Motor neuron (in vitro differentiated cells): ENCODE measurements around the gene HK2. TPM values are rescaled to one million over a fixed set of nuclear protein-coding genes. Genes with fewer than 3 reads are reported as not detected.

Experiments
- ATAC-seq, 8 experiments: fragments of 200-7000 bp; cut with Tn5 transposase; replicated peaks in 6 of 8; 2 replicates each; pipeline ENCODE4 v1.8.0; 2021; ENCODE audit warnings: mild to moderate bottlenecking in 8 of 8, moderate library complexity in 8 of 8
- H3K27ac ChIP-seq, 2 donors: fragments of 250-450 bp; sonication (Bioruptor Pico); 2 replicates each; pipeline ENCODE4 v1.9.0; 2021; ENCODE audit warnings: antibody characterized with exemption in 2 of 2, mild to moderate bottlenecking in 2 of 2, moderate library complexity in 1 of 2
- H3K4me1 ChIP-seq, 2 donors: fragments of 250-450 bp; sonication (Bioruptor Pico); replicated peaks in 1 of 2; 2 replicates each; pipeline ENCODE4 v1.6.1; 2021; ENCODE audit warnings: antibody characterized with exemption in 2 of 2, mild to moderate bottlenecking in 2 of 2, moderate library complexity in 1 of 2
- H3K4me3 ChIP-seq, 5 donors: fragments of 250-450 bp; sonication (Bioruptor Pico); 2 replicates each; pipeline ENCODE4 v1.9.0; 2021; ENCODE audit warnings: antibody characterized with exemption in 5 of 5, mild to moderate bottlenecking in 5 of 5, moderate library complexity in 4 of 5
- WGBS, 10 experiments: fragments of 450-650 bp; shearing (Covaris generic); methylation state at CpG; one replicate each; pipeline ENCODE4 v1.0.0; 2022; 5-methylcytosine and 5-hydroxymethylcytosine counted together
- in situ Hi-C, 9 experiments: fragments of 400-800 bp; cut with MboI; loops; one replicate each; pipeline ENCODE4 v1.15.0; 2021; ENCODE audit warnings: low sequenced_read_pairs in 9 of 9, low pct_unique_long_range_greater_than_20kb in 2 of 9; ENCODE audit not compliant: unreplicated experiment in 9 of 9
- total RNA-seq, 8 experiments: library from RNA; unstranded; fragments of 300-600 nt; gene quantifications; 2 replicates each; pipeline versions ENCODE4 v1.2.3 to v1.2.4, GENCODE V29; 2022

The HK2 gene
- total RNA-seq, 8 experiments from 2014 or later: 8.0 to 47.6 (median 21.0) TPM

- in situ Hi-C loops: no loop called here
- Histone ChIP-seq H3K27ac (no peak overlapping the region), H3K4me3 (no peak overlapping the region), H3K4me1 (no peaks in the 10 kb centered on the region)
- 40 to 100% (median 83%) methylated on average over 1 to 3 of the region's 3 CpGs; no CpG with 5 or more reads in 3 of the 10 experiments for WGBS, 10 experiments
- ATAC-seq: no peak
Observed at GRCh38 chr2:74941284-74941683, 107.4 kb downstream of the HK2 start.

GRCh38 chr2:74942263-74942662 lies 108.3 kb downstream of the HK2 start:
- in situ Hi-C loops: no loop called here
- no peak overlapping the region for H3K4me3 ChIP-seq
- H3K4me1 ChIP-seq: no peaks in the 10 kb centered on the region
- no peak overlapping the region for H3K27ac ChIP-seq
- WGBS, 10 experiments: 20 to 94% (median 83%) methylated on average over 1 to 5 of the region's 5 CpGs; no CpG with 5 or more reads in 3 of the 10 experiments
- no peak for ATAC-seq

Other genes starting within 250 kb of the HK2 start
- gene M1AP, start 185.8 kb upstream of the HK2 start, total RNA-seq: under 1 TPM in 5 of 8 experiments, not detected in 3; 0.08 to 0.50 (median 0.22) TPM
- gene SEMA4F, start 179.9 kb upstream of the HK2 start, total RNA-seq: 10 to 100 TPM in 4 of 8 experiments, 1 to 10 TPM in 1, under 1 TPM in 3; 0.31 to 21.4 (median 10.4) TPM
- gene POLE4, start 124.5 kb downstream of the HK2 start, total RNA-seq: 10 to 100 TPM; 23.2 to 68.9 (median 33.7) TPM